Right lung (tissue), 5 donors: ENCODE results near the gene ACTL6B. TPM values are rescaled to one million over a fixed set of nuclear protein-coding genes. Genes with fewer than 3 reads are reported as not detected.
"Not testable (repeated sequence)": the region's sequence is repeated elsewhere in the genome, so short reads cannot be mapped to it uniquely, and the experiment has no call there.

Experiments used
- DNase-seq, 2 donors: peaks; one replicate each; pipeline ENCODE4 v3.0.0-alpha.2; 2013
- polyA plus RNA-seq, 5 donors: library from polyadenylated mRNA; unstranded; fragments of 120-200 nt; gene quantifications; one replicate each; pipeline versions ENCODE4 v1.2.1 to v1.2.3, GENCODE V29; 2013; ENCODE audit warnings: inconsistent platforms in 1 of 5, low replicate concordance in 1 of 5; ENCODE audit not compliant: insufficient read length in 5 of 5, insufficient read depth in 1 of 5

The ACTL6B gene
- polyA plus RNA-seq, 5 donors, result 0.13 to 0.40 (median 0.28) TPM; not detected in 2

DNA sequence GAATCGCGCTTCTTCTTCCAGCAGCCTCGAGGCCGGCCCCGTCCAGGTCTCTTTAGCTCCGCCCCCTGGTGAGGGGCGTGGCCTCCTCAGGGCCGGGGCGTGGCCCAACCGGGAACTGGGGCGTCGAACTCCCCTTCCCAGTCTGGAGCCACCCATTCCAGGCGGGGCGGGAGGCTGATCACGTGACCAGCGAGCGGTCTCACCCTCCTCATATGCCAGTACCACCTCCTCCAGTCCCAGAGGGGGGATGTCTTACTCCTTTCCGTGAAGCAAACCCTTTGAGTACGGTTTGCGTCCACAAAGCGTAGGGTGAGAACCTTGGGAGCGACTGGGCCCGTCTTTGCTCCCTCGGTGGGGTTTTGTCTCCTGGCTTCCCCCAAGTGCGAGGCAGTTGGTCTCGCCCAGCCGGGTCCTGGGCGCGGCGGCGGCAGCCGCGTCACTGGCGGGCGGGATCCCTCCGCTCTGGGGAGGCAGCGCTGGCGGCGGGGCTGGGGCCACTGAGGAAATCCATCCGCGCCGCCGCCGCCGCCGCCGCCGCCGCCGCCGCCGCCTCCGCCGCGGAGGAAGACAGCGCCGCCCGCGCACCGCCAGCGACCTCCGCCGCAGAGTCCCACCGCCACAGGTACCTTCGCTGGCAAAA lies 17.2 kb upstream of the ACTL6B start, which contains the start of gene GNB2:
Gene GNB2 (plus strand): TSS at position 439 of the 640 bp plus-strand sequence. CDS start 2,526 bp downstream, outside the sequence.
- peak; percentile 99 for DNase-seq

GRCh38 chr7:100671353-100672327 lies 15.4 kb upstream of the ACTL6B start:
- DNase-seq, result no peak

GRCh38 chr7:100670074-100670473 lies 13.8 kb upstream of the ACTL6B start:
- no peak for DNase-seq

GRCh38 chr7:100669106-100669505 lies 12.9 kb upstream of the ACTL6B start:
- DNase-seq, result not testable (repeated sequence)

GRCh38 chr7:100668069-100668449 lies 11.8 kb upstream of the ACTL6B start:
- DNase-seq, result no peak

GRCh38 chr7:100667331-100668068 lies 11.3 kb upstream of the ACTL6B start:
- no peak for DNase-seq

GRCh38 chr7:100665168-100665726 lies 9.0 kb upstream of the ACTL6B start:
- DNase-seq, result no peak

- DNase-seq, result not testable (repeated sequence)
Measured at GRCh38 chr7:100662194-100662776, 6.0 kb upstream of the ACTL6B start.

- DNase-seq, result no peak
Measured at GRCh38 chr7:100654908-100655831, 1.1 kb downstream of the ACTL6B start.

DNA sequence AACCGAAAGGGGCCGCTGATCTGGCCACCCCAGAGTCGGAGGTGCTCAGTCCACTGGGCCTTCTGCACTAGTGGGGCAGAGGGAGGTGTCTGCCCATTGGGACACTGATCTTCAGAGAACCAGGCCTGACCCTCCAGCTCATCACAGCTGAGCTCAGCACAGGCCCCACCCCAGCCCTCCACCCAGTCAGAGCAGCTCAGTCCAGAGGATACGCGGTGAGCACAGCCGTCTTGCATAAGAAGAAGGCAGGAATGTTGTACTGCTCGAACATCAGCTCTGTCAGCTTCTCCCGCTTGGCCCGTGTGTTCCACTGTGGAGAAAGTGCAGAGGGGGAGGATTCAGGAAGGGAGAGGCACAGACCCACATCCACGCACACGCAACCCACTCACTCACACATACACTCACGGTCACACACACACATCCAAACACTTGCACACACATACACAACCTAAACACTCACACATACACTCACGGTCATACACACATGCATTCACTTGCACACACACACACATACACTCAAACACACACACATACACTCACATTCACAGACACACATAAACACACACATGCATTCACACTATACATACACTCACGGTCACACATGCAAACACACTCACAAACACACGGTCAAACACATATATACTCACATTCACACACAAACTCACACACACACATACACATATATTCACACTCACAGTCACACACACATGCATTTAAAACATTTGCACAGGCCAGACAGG lies 6.3 kb downstream of the ACTL6B start:
- DNase-seq, result no peak

DNA sequence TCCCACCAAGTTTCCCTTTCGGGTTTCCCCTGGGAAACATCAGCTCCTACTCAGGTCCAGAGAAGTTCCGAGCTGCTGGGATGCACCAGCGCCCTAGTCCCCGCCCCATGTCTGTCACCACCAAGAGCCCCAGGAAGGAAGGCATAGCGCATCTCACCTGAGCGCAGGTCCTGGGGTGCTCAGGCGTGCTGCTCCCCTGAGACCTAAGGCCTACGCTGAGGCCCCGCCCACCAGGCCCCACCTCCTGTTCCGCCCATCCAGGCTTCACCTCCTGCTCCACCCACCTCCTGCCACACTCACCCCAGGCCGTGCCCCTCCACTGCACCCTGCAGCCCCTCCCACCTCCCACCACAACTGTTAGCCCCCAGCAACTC lies 13.7 kb downstream of the ACTL6B start:
- no peak for DNase-seq

DNA sequence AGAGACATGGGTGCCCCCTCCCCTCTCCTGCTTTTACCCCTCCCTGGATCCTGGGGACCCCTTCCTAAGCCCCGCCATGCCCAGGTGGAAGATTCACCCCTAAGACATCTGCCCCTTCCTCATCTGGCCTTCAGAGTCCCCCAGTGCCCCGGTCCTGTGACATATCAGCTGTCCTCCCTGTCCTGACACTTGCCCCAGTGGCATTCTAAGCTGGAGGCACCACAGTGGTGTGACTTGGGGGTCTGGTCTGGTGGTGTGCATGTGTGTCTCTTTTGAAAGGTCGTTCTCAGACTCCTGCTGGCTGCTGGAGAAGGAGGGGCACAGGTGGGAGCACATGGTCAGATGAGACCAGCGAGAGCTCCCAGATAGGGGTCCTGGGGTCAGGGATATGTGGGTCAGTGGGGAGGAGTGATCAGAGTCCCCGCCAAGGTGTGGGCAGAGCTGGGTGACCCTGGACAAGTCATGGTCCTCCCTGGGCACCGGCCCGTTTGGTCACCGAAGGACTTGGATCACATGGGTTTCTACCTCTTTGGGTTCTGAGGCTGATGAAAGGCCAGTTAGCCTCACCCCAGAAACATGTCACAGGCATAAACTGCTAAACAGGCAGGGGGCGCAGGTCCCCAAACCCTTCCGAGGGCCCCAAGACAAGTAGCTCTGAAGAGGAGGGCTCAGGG lies 14.3 kb downstream of the ACTL6B start:
- no peak for DNase-seq

GRCh38 chr7:100641463-100641859 lies 14.8 kb downstream of the ACTL6B start, which contains the start of gene TFR2:
Gene TFR2, minus strand, starts transcription at chr7:100641552. Its CDS starts 43 bp downstream, at chr7:100641509.
- no peak for DNase-seq

DNA sequence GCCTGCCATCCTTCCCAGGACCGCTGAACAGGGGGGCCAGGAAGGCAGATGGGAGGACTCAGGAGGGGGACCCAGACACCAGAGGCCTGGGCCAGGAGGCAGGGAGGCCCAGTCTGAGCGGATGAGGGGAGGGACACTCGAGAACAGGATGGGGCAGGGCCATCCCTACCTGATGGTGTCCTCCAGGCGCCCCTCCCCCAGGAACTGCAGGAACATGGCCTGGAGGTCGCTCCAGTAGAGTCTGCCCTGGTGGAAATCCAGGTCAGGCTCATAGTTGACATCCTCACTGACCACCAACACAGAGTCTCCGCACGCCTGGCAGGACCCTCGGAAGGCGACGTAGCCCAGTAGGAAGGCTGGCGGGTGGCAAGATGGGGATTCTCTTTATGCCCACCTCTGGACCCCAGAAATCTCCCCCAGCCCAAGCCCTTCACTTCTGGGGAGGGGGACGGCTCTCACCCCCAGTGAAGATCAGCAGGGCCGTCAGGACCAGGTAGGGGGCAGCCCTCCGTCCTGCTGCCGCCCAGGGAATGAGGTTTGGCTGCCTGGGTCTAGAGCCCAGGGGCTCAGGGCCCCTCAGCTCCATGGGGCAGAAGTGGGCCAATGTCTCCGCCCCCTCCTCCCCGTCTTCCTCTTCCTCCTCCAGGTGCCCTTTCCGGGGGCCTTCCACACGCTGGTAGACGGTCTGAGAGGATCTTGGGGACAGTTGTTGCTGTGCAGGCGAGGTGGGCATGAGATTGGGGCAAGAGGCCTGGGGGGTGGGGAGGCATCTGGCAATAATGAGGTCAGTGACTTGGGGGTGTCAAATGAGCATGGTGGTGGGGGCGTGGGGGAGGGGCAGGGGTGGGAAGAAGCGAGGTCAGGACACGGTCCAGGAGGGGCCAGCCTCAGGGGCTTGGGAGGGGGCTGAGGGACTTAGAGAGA lies 15.5 kb downstream of the ACTL6B start:
- no peak for DNase-seq

DNA sequence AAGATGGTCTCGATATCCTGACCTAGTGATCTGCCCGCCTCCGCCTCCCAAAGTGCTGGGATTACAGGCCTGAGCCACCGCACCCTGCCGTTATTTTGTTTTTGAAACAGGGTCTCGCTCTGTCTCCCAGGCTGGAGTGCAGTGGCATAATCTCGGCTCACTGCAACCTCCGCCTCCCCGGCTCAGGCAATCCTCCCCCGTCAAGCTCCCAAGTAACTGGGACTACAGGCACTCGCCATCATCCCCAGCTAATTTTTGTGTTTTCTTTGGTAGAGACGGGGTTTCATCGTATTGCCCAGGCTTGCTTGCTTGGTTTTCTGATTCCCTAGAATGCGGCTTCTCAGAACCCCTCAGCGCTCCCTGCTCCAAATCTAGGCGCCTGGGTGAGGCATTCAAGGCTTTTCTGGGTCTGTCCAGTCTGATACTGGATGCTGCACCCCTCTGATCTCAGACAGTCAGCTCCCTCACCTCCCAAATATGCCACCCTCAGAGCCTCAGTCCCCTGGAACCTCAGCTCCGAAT lies 16.2 kb downstream of the ACTL6B start:
- no peak for DNase-seq

- no peak for DNase-seq
Measured at GRCh38 chr7:100632951-100633717, 23.1 kb downstream of the ACTL6B start.

DNA sequence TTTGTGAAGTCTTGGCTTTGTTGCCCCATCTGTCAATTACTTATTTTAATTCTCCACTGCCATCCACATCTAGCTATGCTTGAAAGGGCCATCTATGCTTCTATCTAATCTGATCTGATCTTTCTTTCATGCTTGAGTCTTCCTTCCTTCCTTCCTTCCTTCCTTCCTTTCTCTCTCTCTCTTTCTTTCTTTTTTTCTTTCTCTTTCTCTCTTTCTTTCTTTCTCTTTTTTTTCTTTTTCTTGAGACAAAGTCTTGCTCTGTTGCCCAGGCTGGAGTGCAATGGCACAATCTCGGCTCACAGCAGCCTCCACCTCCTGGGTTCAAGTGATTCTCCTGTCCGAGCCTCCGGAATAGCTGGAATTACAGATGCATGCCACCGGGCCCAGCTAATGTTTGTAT lies 26.2 kb downstream of the ACTL6B start:
- no peak for DNase-seq
